GM12872 (cell line): ENCODE data around the gene TFAP2E.

ENCODE experiments used
- TF ChIP-seq, protein P1 (sequence below): IDR thresholded peaks from 3 replicates; pipeline ENCODE4 v1.5.1; 2011; ENCODE audit warnings: low read depth, mild to moderate bottlenecking, low read length, moderate library complexity; ENCODE audit not compliant: insufficient read depth

Gene TFAP2E

DNA sequence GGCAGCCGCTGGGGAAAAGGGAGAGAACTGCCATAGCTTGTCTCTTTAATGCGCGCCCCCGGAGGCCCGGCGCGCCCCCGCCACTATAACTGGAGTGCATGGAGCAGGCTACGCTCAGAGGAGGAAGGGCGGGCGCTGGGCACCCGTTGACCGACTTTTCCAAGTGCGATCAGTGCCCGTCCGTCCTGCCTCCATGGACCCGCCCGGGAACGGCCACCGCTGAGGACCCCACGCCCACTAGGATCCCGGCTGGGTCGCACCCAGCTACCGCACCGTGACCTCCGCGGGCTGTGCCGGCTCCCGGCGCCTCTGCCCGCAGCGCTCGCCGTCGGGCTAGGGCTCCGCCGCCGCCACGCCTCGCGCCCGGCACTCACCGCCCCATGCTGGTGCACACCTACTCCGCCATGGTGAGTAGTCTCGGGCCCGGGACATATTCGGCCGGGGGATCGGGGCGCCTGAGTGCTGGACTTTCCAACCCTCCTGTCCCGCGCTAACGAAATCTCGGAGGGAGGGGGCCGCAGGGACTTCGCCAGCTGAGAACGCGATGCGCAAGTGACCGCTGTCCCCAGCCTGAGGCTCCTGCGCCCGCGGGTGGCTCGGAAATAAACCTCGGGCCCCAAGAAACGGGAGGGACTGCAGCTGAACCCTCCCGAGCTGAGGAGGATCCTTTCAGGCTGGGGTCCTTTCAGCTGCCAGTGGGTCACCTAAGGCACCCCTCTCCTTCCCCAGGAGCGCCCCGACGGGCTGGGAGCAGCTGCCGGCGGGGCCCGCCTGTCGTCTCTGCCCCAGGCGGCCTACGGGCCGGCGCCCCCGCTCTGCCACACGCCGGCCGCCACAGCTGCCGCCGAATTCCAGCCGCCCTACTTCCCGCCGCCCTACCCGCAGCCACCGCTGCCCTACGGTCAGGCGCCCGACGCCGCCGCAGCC lies at the start of gene TFAP2E:
TFAP2E (plus strand) TSS at position 117 of the 927 bp plus-strand sequence; CDS start at position 381, 264 bp downstream.
- TF ChIP-seq, protein P1, sequence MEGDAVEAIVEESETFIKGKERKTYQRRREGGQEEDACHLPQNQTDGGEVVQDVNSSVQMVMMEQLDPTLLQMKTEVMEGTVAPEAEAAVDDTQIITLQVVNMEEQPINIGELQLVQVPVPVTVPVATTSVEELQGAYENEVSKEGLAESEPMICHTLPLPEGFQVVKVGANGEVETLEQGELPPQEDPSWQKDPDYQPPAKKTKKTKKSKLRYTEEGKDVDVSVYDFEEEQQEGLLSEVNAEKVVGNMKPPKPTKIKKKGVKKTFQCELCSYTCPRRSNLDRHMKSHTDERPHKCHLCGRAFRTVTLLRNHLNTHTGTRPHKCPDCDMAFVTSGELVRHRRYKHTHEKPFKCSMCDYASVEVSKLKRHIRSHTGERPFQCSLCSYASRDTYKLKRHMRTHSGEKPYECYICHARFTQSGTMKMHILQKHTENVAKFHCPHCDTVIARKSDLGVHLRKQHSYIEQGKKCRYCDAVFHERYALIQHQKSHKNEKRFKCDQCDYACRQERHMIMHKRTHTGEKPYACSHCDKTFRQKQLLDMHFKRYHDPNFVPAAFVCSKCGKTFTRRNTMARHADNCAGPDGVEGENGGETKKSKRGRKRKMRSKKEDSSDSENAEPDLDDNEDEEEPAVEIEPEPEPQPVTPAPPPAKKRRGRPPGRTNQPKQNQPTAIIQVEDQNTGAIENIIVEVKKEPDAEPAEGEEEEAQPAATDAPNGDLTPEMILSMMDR: no peak

DNA sequence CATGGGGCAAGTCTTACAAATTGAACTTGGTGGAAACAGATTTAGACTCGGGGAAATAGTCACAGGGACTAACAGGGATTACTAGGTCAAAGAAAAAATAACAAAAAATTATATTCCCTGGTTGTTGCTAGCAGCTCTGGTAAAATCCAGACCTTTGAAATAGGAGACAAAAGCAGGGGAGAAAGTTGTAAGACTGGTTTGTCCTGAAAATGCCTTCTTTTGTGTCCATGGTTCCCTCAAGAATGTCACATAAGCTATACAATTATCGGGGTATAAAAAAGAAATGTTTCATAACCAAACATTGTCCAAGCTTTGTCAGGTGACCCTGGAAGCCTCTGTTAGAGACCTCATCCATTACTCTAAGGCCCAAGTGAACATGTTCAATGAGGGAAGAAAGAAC lies 49.0 kb upstream of the TFAP2E start:
- TF ChIP-seq, protein P1: no peak

DNA sequence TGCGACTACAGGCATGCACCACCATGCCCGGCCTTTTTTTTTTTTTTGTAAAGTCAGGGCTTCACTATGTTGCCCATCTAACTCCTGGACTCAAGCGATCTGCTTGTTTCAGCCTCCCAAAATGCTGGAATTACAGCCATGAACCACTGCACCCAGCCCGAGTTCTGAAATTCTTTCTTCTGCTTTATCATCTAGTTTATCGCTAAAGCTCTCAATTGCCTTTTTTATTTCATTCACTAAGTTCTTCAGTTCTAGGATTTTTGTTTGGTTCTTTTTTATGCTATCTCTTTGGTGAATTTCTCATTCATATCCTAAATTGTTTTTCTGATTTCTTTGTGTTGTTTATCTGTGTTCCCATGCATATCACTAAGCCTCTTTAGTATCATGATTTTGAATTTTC lies 42.9 kb upstream of the TFAP2E start:
- TF ChIP-seq, protein P1: no peak

DNA sequence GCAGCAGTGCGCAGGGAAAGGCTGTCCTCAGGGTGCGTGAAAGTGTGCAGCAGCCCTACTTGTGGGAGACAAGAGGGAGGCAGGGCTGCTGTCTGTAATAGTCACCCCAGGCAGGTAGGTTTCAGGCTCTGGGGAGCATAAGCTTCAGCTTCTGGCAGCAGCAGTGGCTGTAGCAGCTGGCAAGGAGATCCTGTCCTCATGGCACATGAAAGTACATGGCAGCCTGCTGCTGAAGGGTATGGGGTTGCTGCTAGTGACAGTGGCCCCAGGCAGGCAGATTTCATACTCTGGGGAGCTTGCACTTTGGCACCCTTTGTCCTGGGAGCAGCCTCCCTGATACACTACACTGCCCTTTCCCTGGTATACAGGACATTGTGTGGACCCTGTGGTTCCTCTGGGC lies 42.2 kb upstream of the TFAP2E start:
- TF ChIP-seq, protein P1: no peak

DNA sequence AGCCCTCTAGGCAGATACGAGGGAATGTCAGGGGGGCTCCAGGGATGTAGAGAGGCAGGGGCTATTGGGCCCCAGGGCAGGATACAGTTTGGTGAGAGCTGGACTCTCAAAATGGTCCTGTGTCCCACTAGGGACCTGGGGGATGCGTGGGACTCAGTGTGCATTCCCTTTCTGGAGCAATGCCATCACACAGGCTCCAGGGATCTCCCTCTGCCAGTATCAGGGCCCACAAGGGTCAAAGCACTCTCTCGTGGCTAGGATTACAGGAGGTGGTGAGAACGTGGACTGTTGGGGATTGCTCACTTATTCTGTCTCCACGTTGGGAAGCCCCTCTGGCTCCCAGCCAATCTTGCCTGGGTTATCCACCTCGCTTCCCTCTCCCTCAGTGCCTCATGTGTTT lies 41.7 kb upstream of the TFAP2E start:
- TF ChIP-seq, protein P1: no peak

DNA sequence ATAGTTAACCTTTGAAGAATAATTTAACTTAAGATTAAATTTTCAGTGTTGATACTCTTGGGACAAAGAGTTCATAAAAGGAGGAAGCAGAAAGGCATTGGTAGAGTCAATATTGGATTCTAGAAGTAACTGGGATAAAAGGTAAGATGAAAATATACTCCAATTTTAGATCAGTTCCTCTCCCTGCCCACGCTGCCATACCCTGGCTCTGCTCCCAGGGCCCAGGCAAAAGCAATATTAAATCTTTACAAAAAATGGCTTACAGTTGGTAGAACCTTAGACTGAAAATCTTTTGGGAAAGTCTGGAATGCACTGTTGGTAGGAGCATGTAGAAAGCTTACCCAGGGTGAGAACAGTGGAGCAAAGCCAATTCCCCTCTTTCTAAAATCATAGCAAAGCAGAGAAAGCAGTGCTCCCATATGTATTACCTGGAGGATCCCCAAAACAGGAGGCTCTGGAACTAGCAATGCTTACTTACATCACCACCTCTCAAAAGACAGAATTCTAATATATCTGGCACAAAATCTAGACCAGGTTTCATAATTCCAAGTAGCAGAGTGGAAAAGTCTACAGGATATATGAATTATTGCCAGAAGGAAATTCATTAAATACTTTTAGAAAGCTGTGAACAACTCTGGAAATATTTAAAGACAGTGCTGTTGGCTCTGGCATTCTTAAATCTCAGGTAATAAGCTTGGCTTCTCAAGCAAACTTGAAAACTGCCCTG lies 40.5 kb upstream of the TFAP2E start:
- TF ChIP-seq, protein P1: no peak

DNA sequence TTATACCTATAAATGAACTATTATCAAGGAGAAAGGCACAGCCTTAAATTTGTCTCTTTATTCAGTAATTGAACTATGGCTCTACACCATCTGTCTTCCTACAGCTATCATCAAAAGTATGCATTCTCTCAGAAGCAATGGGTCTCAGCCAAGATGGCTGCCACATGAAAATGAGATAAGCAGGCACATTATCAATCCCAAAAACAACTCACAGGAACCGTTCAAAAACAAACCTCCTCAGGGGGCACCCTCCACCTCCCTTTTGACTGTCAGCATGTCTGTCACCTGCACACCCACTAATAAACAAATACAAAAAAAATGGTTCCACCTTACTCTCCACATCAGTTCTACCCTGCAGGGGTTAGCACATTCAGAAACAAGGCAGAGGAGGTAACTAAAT lies 39.5 kb upstream of the TFAP2E start:
- TF ChIP-seq, protein P1: no peak
